Gastrocnemius medialis (tissue), 4 donors: Measurements from ENCODE around the gene PRR19. TPM values are rescaled to one million over a fixed set of nuclear protein-coding genes. Genes with fewer than 3 reads are reported as not detected.

Experiments used
- ATAC-seq, 2 donors: fragments of 150-250 bp; one replicate each; pipeline ENCODE4 v1.9.1; 2016
- DNase-seq, 2 donors: peaks; one replicate each; pipeline ENCODE4 v3.0.0-alpha.2; 2019
- H3K27ac ChIP-seq, 4 donors: fragments of 200-600 bp; sonication (generic); 1 replicate in 1 of 4; 2 replicates in 3 of 4; pipeline ENCODE4 v1.5.1; 2016 to 2018; ENCODE audit warnings: mild to moderate bottlenecking in 2 of 4, moderate library complexity in 1 of 4
- H3K27me3 ChIP-seq, 3 donors: fragments of 200-600 bp; sonication (generic) in 2 of 3; 1 replicate in 1 of 3; 2 replicates in 2 of 3; pipeline versions ENCODE4 v1.5.1 to v1.6.0; 2016 to 2019; ENCODE audit warnings: mild to moderate bottlenecking in 1 of 3, moderate library complexity in 1 of 3
- H3K36me3 ChIP-seq, 2 donors: fragments of 200-600 bp; sonication (generic) in 1 of 2; one replicate each; pipeline ENCODE4 v1.5.1; 2017 to 2018
- H3K4me1 ChIP-seq, 2 donors: fragments of 200-600 bp; sonication (generic) in 1 of 2; one replicate each; pipeline ENCODE4 v1.5.1; 2016 to 2017; ENCODE audit warnings: mild to moderate bottlenecking in 2 of 2
- H3K4me3 ChIP-seq, 4 donors: fragments of 200-600 bp; sonication (generic) in 3 of 4; 1 replicate in 1 of 4; 2 replicates in 3 of 4; pipeline ENCODE4 v1.5.1; 2016 to 2019; ENCODE audit warnings: mild to moderate bottlenecking in 2 of 4
- H3K9me3 ChIP-seq, 3 donors: fragments of 200-600 bp; sonication (generic) in 2 of 3; 1 replicate in 1 of 3; 2 replicates in 2 of 3; pipeline ENCODE4 v1.5.1; 2016 to 2019
- POLR2A ChIP-seq, 2 donors: fragments of 450-650 bp; IDR thresholded peaks; one replicate each; pipeline ENCODE4 v1.6.1; 2017; ENCODE audit warnings: antibody characterized with exemption in 2 of 2, mild to moderate bottlenecking in 2 of 2, moderate library complexity in 2 of 2
- in situ Hi-C, 4 donors: fragments of 200-750 bp; cut with MboI; loops; one replicate each; pipeline versions ENCODE4 v1.15.0 to v1.8.0; 2017; ENCODE audit warnings: low sequenced_read_pairs in 4 of 4
- intact Hi-C: fragments of 100-400 bp; cut with DNase I; formaldehyde crosslinking; loops from one replicate; pipeline ENCODE4 v1.15.1; 2023; ENCODE audit warnings: low total_unique reads
- total RNA-seq, 4 donors: library from RNA; depleted of rRNA; stranded (reverse); fragments of >200 nt; gene quantifications; one replicate each; pipeline versions ENCODE4 v1.1.0 to v1.2.3, GENCODE V29; 2016
- TF ChIP-seq, protein P1 (sequence below), 5 experiments: fragments of 450-650 bp in 3 of 5; fragments of 200-600 bp in 2 of 5; sonication (generic) in 2 of 5; IDR thresholded peaks in 4 of 5; conservative IDR thresholded peaks in 1 of 5; 1 replicate in 4 of 5; 2 replicates in 1 of 5; pipeline ENCODE4 v1.5.1; 2016 to 2019; ENCODE audit warnings: antibody characterized with exemption in 5 of 5, mild to moderate bottlenecking in 3 of 5, moderate library complexity in 3 of 5

PRR19 gene
- total RNA-seq: not detected

DNA sequence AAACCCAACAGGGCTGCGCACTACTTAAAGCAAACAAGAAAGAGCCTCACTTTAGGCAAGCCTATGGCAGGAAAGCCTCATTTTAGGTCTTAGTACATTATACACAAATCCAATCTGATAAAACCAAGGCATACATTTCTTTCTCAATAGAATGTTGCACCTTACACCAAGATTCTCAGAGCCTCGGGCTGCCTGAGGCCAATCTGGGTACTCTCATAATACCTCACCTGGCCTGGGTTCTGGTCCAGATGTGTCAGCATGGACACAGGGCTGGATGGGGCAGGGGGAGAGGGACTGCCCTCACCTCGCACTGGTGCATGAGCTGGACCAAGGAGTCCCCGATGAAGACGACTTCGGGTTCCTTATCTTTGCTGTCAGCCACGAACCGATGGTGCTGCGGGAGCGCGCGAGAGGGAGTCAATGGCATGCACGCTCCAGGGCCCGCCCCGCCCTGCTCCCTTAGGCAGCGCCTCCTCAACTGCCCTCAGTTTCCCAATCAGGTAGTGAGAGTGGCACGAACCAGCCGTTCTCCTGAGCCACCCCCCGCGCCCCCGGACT is at the start of gene PRR19:
Gene PRR19 (plus strand): TSS at position 487 of the 558 bp plus-strand sequence. CDS start 7,453 bp downstream, outside the sequence.
- Histone ChIP-seq H3K27me3 (no peaks in the 10 kb centered on the region), H3K27ac (peak within 1 kb of the TSS; percentile 41 to 78 (median 62)), H3K36me3 (no peaks in the 10 kb centered on the region), H3K9me3 (no peaks in the 10 kb centered on the region), H3K4me1 (peaks cover 16 to 18% of the 10 kb centered on the region in 2 donors), H3K4me3 (peak within 1 kb of the TSS; percentile 58 to 80 (median 67))
- TF ChIP-seq, protein P1, sequence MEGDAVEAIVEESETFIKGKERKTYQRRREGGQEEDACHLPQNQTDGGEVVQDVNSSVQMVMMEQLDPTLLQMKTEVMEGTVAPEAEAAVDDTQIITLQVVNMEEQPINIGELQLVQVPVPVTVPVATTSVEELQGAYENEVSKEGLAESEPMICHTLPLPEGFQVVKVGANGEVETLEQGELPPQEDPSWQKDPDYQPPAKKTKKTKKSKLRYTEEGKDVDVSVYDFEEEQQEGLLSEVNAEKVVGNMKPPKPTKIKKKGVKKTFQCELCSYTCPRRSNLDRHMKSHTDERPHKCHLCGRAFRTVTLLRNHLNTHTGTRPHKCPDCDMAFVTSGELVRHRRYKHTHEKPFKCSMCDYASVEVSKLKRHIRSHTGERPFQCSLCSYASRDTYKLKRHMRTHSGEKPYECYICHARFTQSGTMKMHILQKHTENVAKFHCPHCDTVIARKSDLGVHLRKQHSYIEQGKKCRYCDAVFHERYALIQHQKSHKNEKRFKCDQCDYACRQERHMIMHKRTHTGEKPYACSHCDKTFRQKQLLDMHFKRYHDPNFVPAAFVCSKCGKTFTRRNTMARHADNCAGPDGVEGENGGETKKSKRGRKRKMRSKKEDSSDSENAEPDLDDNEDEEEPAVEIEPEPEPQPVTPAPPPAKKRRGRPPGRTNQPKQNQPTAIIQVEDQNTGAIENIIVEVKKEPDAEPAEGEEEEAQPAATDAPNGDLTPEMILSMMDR (IDR thresholded peaks at IDR 0.05 in 4 of 5, conservative IDR thresholded peaks at IDR 0.05 in 1 of 5): no peak
- TF ChIP-seq POLR2A (IDR thresholded peaks at IDR 0.05): no peak
- intact Hi-C loops (loop anchor here (1.0 to 5.0 kb wide), 2 partner anchors 17 to 169 kb away; partner anchors contain the start of gene POU2F2), in situ Hi-C loops (loop anchor here in 1 of 4 donors (25.0 kb wide), 1 partner anchor 164 kb away; the partner anchor contains the start of gene POU2F2)
- ATAC-seq: peak; percentile 4 to 14
- no peak for DNase-seq

- in situ Hi-C loops (no loop called here), intact Hi-C loops (loop anchor here (2.0 kb wide), 1 partner anchor 72 kb away; the partner anchor contains the start of gene MEGF8)
- Histone ChIP-seq H3K27me3 (peaks cover 19 to 40% (median 37%) of the 10 kb centered on the region in 3 donors), H3K27ac (peak overlapping the region; percentile 91 to 94 (median 92)), H3K9me3 (no peaks in the 10 kb centered on the region), H3K36me3 (no peaks in the 10 kb centered on the region), H3K4me1 (peaks cover 30 to 31% of the 10 kb centered on the region in 2 donors), H3K4me3 (peak overlapping the region; percentile 60 to 90 (median 76))
- DNase-seq (peak in 1 of 2 donors; percentile 33), ATAC-seq (no peak)
- TF ChIP-seq POLR2A (IDR thresholded peaks at IDR 0.05): peak; percentile 2 to 8
- TF ChIP-seq, protein P1 (IDR thresholded peaks at IDR 0.05 in 4 of 5, conservative IDR thresholded peaks at IDR 0.05 in 1 of 5): no peak
Measured at GRCh38 chr19:42252365-42253244, 49.3 kb upstream of the PRR19 start.

- ATAC-seq: peak; percentile 11 to 24
- H3K27me3 ChIP-seq: peaks cover 21 to 40% (median 37%) of the 10 kb centered on the region in 3 donors
- H3K4me1 ChIP-seq: peaks cover 30 to 31% of the 10 kb centered on the region in 2 donors
- no peak for TF ChIP-seq POLR2A (IDR thresholded peaks at IDR 0.05)
- TF ChIP-seq, protein P1 (IDR thresholded peaks at IDR 0.05 in 4 of 5, conservative IDR thresholded peaks at IDR 0.05 in 1 of 5): no peak
- peak in 1 of 2 donors; percentile 45 for DNase-seq
- H3K9me3 ChIP-seq: no peaks in the 10 kb centered on the region
- peak overlapping the region; percentile 91 to 94 (median 92) for H3K27ac ChIP-seq
- intact Hi-C loops: loop anchor here (2.0 kb wide), 1 partner anchor 71 kb away; the partner anchor contains the start of gene MEGF8
- H3K4me3 ChIP-seq: peak overlapping the region; percentile 60 to 90 (median 76)
- in situ Hi-C loops: no loop called here
- no peaks in the 10 kb centered on the region for H3K36me3 ChIP-seq
Measured at GRCh38 chr19:42253245-42254088, 48.5 kb upstream of the PRR19 start.
